Astrocyte of the cerebellum (primary cell): ENCODE measurements around the gene PSG5.
"Not testable (repeated sequence)": the region's sequence is repeated elsewhere in the genome, so short reads cannot be mapped to it uniquely, and the experiment has no call there.

Experiments
- DNase-seq: peaks from one replicate; pipeline ENCODE4 v3.0.0-alpha.2; 2011; ENCODE audit warnings: low read depth
- H3K4me3 ChIP-seq: 2 replicates; pipeline ENCODE4 v1.5.1; 2011; ENCODE audit warnings: mild to moderate bottlenecking, low read depth, low read length, moderate library complexity
- CTCF ChIP-seq: IDR thresholded peaks from 2 replicates; pipeline ENCODE4 v1.5.1; 2012; ENCODE audit warnings: low read length, low read depth, moderate library complexity, mild to moderate bottlenecking; ENCODE audit errors: missing control alignments
- in situ Hi-C: cut with HindIII; loops from 2 replicates; pipeline ENCODE4 v1.10.0; 2017; ENCODE audit warnings: low sequenced_read_pairs

Gene PSG5

GRCh38 chr19:43186311-43186935 lies at the start of gene PSG5:
Gene PSG5 (minus strand): TSS chr19:43186536. CDS start chr19:43186405, 131 bp downstream.
- in situ Hi-C loops, DNase-seq, H3K4me3 ChIP-seq: not testable (repeated sequence)

- DNase-seq, in situ Hi-C loops: not testable (repeated sequence)
These were observed 49.4 kb upstream of the PSG5 start for GRCh38 chr19:43235686-43236085.

GRCh38 chr19:43229315-43229714 lies 43.0 kb upstream of the PSG5 start:
- no peak for DNase-seq
- no peak overlapping the region for H3K4me3 ChIP-seq
- in situ Hi-C loops = no loop called here
- peak; percentile 7 for TF ChIP-seq CTCF

More at GRCh38 chr19:43235686-43236085, 49.4 kb upstream of the PSG5 start:
- H3K4me3 ChIP-seq = not testable (repeated sequence)

- DNase-seq, H3K4me3 ChIP-seq, in situ Hi-C loops: not testable (repeated sequence)
These were observed 42.4 kb upstream of the PSG5 start for GRCh38 chr19:43228730-43229129.

GRCh38 chr19:43226986-43227385 lies 40.6 kb upstream of the PSG5 start:
- in situ Hi-C loops, DNase-seq, H3K4me3 ChIP-seq: not testable (repeated sequence)

GRCh38 chr19:43224855-43225253 lies 38.5 kb upstream of the PSG5 start:
- H3K4me3 ChIP-seq = no peak overlapping the region
- no peak for DNase-seq
- in situ Hi-C loops = no loop called here
- TF ChIP-seq CTCF = no peak

- in situ Hi-C loops, DNase-seq, H3K4me3 ChIP-seq: not testable (repeated sequence)
These were observed 38.0 kb upstream of the PSG5 start for GRCh38 chr19:43224201-43224854.

- H3K4me3 ChIP-seq, DNase-seq, in situ Hi-C loops: not testable (repeated sequence)
These were observed 35.6 kb upstream of the PSG5 start for GRCh38 chr19:43221891-43222290.

GRCh38 chr19:43219136-43219535 lies 32.8 kb upstream of the PSG5 start:
- DNase-seq, H3K4me3 ChIP-seq, in situ Hi-C loops: not testable (repeated sequence)

- in situ Hi-C loops, DNase-seq, H3K4me3 ChIP-seq: not testable (repeated sequence)
These were observed 29.5 kb upstream of the PSG5 start for GRCh38 chr19:43215881-43216280.

GRCh38 chr19:43207991-43208390 lies 21.7 kb upstream of the PSG5 start:
- no peak overlapping the region for H3K4me3 ChIP-seq
- no peak for TF ChIP-seq CTCF
- in situ Hi-C loops = no loop called here
- no peak for DNase-seq
